ENCODE measurements around the gene SLC25A40. TPM values are rescaled to one million over a fixed set of nuclear protein-coding genes. Genes with fewer than 3 reads are reported as not detected.

SLC25A40 gene
- total and polyA plus RNA-seq, 2 of the 13 experiments (the other 11 are each of a cell fraction or from before 2014, with no cell fraction given), result 12.9 to 13.6 TPM

- TF ChIP-seq, protein P1, sequence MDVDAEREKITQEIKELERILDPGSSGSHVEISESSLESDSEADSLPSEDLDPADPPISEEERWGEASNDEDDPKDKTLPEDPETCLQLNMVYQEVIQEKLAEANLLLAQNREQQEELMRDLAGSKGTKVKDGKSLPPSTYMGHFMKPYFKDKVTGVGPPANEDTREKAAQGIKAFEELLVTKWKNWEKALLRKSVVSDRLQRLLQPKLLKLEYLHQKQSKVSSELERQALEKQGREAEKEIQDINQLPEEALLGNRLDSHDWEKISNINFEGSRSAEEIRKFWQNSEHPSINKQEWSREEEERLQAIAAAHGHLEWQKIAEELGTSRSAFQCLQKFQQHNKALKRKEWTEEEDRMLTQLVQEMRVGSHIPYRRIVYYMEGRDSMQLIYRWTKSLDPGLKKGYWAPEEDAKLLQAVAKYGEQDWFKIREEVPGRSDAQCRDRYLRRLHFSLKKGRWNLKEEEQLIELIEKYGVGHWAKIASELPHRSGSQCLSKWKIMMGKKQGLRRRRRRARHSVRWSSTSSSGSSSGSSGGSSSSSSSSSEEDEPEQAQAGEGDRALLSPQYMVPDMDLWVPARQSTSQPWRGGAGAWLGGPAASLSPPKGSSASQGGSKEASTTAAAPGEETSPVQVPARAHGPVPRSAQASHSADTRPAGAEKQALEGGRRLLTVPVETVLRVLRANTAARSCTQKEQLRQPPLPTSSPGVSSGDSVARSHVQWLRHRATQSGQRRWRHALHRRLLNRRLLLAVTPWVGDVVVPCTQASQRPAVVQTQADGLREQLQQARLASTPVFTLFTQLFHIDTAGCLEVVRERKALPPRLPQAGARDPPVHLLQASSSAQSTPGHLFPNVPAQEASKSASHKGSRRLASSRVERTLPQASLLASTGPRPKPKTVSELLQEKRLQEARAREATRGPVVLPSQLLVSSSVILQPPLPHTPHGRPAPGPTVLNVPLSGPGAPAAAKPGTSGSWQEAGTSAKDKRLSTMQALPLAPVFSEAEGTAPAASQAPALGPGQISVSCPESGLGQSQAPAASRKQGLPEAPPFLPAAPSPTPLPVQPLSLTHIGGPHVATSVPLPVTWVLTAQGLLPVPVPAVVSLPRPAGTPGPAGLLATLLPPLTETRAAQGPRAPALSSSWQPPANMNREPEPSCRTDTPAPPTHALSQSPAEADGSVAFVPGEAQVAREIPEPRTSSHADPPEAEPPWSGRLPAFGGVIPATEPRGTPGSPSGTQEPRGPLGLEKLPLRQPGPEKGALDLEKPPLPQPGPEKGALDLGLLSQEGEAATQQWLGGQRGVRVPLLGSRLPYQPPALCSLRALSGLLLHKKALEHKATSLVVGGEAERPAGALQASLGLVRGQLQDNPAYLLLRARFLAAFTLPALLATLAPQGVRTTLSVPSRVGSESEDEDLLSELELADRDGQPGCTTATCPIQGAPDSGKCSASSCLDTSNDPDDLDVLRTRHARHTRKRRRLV (CRISPR knock-in tag; IDR thresholded peaks at IDR 0.05), result no peak
- TF ChIP-seq ZNF687 (CRISPR knock-in tag; IDR thresholded peaks at IDR 0.05) (peak; percentile 88), PHB2 (IDR thresholded peaks at IDR 0.05; ENCODE audit: partially characterized antibody) (no peak), ISL2 (CRISPR knock-in tag; IDR thresholded peaks at IDR 0.05) (peak; percentile 59; the same call in 1 of the 2 replicates), YEATS2 (CRISPR knock-in tag; IDR thresholded peaks at IDR 0.05; ENCODE audit: borderline replicate concordance) (peak; percentile 49; the same call in 1 of the 2 replicates), TGIF2 (CRISPR knock-in tag; IDR thresholded peaks at IDR 0.05) (peak; percentile 87), TIGD3 (CRISPR knock-in tag; IDR thresholded peaks at IDR 0.05; ENCODE audit: borderline replicate concordance) (0 out of 2 replicates have a peak, but pooled peaks have one; percentile 18), MAF1 (CRISPR knock-in tag; IDR thresholded peaks at IDR 0.05; ENCODE audit: borderline replicate concordance) (no peak), SRY (CRISPR knock-in tag; IDR thresholded peaks at IDR 0.05) (peak; percentile 55), ZNF343 (CRISPR knock-in tag; IDR thresholded peaks at IDR 0.05) (no peak), ZNF136 (CRISPR knock-in tag; IDR thresholded peaks at IDR 0.05; ENCODE audit: low read depth) (no peak), SMAD1 (CRISPR knock-in tag; IDR thresholded peaks at IDR 0.05; ENCODE audit: borderline replicate concordance, low read depth) (0 out of 2 replicates have a peak, but pooled peaks have one; percentile 21), FOXA1 (IDR thresholded peaks at IDR 0.05) (no peak), FOXA1 (CRISPR knock-in tag; IDR thresholded peaks at IDR 0.05) (peak; percentile 25), ZBTB7A (CRISPR knock-in tag; IDR thresholded peaks at IDR 0.05) (peak; percentile 14; the same call in 1 of the 2 replicates)
- TF ChIP-seq, protein P2, sequence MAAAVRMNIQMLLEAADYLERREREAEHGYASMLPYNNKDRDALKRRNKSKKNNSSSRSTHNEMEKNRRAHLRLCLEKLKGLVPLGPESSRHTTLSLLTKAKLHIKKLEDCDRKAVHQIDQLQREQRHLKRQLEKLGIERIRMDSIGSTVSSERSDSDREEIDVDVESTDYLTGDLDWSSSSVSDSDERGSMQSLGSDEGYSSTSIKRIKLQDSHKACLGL (CRISPR knock-in tag; IDR thresholded peaks at IDR 0.05), result peak; percentile 61
- TF ChIP-seq, protein P3, sequence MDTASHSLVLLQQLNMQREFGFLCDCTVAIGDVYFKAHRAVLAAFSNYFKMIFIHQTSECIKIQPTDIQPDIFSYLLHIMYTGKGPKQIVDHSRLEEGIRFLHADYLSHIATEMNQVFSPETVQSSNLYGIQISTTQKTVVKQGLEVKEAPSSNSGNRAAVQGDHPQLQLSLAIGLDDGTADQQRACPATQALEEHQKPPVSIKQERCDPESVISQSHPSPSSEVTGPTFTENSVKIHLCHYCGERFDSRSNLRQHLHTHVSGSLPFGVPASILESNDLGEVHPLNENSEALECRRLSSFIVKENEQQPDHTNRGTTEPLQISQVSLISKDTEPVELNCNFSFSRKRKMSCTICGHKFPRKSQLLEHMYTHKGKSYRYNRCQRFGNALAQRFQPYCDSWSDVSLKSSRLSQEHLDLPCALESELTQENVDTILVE (CRISPR knock-in tag; IDR thresholded peaks at IDR 0.05), result peak; percentile 73; the same call in 1 of the 2 replicates
These were observed at the start of gene SLC25A40, which contains the start of gene DBF4 (continued) for GRCh38 chr7:87876040-87876868.

All from HepG2 (cell line).